Left forelimb (tissue), 1 donor: ENCODE data around the gene HSFX2.
"Not testable (repeated sequence)": the region's sequence is repeated elsewhere in the genome, so short reads cannot be mapped to it uniquely, and the experiment has no call there.

Source experiments
- DNase-seq: peaks from one replicate; pipeline ENCODE4 v3.0.0-alpha.2; 2018; ENCODE audit warnings: low spot score

The HSFX2 gene

DNA sequence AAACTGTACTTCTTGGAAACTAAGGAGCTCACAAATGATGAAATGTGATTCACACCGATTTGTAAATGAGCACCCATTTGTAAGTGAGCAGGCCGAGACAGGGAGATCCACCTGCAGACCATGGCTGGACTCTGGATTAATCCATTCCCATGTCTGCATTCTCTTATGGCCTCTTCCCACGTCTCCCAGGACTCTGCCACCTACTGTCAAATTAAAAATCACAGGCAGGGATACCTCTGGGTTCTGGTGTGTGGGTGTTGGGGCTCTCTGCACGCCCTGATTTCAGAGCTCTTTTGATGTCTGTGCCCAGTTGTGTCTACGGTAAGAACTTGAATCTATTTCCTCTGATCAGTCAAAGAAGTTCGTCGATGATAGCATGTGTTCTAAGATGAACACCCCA, 4.1 kb downstream of the HSFX2 start:
- DNase-seq: not testable (repeated sequence)

GRCh38 chrX:149587359-149587758, 7.8 kb downstream of the HSFX2 start, which contains the start of gene MAGEA9B:
TSS of gene MAGEA9B (minus strand) at chrX:149587459. CDS start at chrX:149583179, 4,280 bp downstream.
- DNase-seq: not testable (repeated sequence)

DNA sequence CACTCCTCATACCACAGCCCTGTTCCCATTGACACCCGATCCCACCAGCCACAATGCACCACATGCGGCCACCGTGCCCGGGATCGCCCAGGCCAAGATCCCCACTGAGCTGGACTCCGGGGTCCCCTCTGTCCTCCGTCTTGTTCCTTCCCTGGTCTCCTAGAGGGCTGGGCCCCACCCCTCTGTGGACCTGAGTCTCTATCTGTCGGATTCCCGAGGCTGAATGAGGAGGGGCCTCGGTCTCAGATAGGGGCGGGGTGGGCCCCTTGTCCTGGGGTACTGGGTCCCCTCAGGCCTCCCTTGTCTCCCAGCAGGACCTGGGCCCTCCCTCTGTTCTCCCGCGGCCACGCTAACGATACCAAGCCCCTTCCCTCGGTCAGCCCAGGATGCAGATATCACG, 9.5 kb downstream of the HSFX2 start:
- DNase-seq: not testable (repeated sequence)

DNA sequence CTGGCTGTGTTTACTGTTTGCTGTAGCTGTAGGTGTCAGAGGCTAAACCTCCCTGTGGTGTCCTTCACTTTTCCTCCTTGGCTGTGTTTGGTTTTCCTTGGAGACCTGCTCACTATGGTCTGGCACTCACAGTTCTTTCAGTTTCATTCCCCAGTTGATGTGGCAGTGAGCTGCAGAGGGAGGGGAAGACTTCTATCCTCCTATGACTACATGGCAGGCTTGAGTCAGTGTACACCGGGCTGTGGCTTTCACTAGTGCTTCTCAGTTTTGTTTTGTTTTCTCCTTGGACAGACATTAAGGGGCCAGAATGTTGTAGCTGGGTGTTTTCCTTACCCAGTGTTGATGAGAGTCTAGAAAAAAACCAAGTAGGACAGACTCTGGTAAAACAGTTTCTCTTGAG, 21.7 kb downstream of the HSFX2 start:
- DNase-seq: not testable (repeated sequence)

DNA sequence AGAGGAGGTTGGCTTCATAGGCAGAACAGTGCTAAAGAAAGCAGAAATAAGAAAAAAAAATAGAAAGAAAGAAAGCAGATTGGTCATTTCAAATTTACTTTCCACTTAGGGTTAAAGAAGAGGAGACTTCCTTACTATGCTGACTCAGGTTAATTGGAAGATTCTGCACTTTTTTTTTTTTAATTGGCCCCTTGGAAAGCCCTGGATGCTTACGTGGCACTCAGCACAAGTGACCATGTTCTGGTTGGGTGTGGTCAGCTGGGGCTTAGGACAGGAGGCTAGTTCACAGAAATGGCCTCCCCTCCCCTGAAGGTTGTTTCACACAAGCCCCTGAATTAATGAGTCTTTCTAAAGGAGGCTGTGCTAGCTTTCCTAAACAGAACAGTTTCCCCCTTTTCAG, 22.4 kb downstream of the HSFX2 start:
- DNase-seq: no peak

- DNase-seq: no peak
Observed at GRCh38 chrX:149571770-149572169, 23.3 kb downstream of the HSFX2 start.

DNA sequence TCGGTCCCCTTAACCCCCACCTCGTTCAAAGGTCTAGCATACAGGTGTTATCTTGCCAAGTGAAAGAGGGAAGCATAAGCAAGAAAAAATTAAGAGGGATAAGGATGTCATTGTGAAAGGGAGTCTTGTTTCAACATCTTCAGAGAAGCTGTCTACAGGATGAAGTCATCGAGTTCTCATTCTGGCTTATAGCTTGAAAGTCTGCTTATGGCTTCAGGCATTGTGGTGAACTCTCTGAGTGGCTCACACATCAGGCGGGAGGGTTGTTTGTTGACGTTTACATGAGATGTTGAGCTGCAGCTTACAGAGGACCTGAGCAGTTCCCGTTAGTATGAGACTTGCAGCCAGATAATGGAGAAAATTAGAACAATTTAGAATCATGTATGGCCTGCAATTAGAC, 24.4 kb downstream of the HSFX2 start:
- DNase-seq: no peak

GRCh38 chrX:149569770-149570169, 25.3 kb downstream of the HSFX2 start:
- DNase-seq: no peak

GRCh38 chrX:149568701-149569296, 26.3 kb downstream of the HSFX2 start:
- no peak for DNase-seq

DNA sequence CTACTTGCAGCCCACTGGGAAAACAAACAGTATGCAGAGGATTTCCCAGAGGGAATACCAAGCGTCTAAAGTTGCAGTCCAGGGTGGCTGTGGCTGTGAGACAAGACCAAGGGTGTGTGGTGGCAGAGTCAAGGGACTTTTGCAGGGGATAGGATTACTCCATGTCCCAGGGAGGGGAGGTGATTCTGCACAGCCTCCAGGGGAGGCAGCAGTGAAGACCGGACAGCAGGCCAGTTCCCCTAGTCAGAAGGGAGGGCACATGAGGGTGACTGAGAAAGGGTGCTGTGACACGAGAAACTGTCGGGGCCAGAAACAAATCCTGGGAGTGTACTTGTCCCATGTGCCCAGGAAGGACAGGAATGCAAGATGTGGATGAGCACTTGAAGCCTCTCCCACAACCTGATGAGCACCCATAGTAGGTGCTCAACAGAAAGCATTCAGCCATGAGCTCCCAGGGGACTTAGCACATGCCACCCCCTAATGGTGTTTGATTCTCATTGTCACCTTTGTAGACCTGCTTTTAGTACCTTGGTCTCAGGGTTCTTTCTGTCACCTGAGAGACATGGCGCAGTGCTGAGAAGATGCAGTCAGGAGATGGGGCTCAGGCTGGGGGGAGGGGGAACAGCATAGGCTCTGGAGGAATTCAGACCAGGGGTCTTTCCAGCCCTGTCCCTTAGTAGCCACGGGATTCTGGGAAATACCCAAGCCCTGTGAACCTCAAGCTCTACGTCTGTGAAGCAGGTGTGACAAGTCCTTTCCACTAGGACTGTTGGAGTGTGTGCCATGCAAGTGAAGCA, 27.3 kb downstream of the HSFX2 start:
- no peak for DNase-seq

- DNase-seq: no peak
Observed at GRCh38 chrX:149563359-149563758, 31.8 kb downstream of the HSFX2 start.

DNA sequence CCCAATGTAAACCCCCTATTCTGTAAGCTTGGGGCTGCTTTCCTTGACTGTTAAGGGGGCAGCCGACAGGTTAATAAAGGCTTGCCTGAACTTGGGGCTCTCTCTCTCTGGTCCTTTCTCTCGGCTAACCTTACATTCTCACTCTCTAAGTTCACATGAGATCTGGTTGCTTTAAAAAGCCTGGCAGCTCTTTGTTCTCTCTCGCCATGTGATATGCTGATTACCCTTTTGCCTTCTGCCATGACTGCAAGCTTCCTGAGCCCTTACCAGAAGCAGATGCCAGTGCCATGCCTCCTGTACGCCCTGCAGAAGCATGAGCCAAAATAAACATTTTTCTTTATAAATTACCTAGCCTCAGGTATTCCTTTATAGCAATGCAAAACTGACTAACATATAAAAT, 39.9 kb downstream of the HSFX2 start:
- DNase-seq: not testable (repeated sequence)

DNA sequence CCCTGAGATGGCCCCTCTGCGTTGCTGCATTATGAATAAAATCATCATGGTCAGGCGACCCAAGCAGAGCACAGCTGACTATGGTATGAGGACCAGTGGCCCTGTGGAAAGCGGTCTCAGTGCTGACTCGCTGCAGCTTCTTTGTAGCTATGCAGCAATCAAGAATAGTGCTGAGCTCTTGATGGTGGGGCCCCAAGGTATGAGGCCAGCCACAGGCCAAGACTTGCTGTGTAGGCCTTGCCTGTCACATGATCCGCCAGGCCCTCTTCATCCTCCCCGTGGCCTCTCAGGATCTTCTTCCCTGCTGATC, 43.2 kb downstream of the HSFX2 start:
- not testable (repeated sequence) for DNase-seq

- DNase-seq: not testable (repeated sequence)
Observed at GRCh38 chrX:149551245-149551938, 43.7 kb downstream of the HSFX2 start.

DNA sequence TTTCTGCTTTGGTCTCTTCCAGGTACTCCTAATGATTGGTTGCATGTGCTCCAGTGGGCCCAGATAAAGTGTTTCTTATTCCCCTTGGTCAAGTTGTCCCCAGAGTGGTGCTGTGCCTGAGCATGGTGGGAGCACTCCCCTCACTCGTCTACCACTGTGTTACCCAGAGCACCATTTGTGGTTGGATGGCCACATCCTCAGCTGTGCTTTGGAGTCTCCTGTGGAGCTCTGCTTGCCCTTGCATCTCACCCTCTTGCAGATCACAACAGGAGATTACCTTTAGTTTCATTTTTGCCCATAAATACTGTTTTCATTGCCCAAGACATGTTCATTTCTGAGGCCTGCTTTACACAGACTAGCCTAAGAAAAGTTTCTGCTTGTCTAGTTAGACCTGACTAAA, 44.7 kb downstream of the HSFX2 start:
- DNase-seq: not testable (repeated sequence)

GRCh38 chrX:149549701-149550100, 45.4 kb downstream of the HSFX2 start, which contains the start of gene HSFX3:
TSS of gene HSFX3 (minus strand) at chrX:149549924. CDS start at chrX:149549852, 72 bp downstream.
- not testable (repeated sequence) for DNase-seq

DNA sequence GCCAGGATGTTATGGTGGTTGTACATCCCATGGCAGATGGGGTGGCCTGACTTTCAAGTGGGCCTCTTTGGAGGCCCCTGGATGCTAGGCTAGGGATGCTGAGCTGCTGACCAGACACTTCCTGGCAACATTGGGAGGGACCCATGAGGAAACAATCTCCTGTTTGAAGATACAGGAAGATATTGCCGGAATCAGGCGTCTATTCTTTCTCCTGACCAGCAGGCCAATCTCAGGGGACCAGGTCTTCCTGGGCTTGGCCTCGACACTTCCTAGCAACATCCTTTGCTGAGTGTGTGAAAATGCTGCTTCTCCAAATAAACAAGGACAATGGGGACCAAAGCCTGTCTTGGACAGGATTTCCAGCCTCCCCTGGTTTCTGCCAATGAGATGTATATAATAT, 47.3 kb downstream of the HSFX2 start:
- not testable (repeated sequence) for DNase-seq

DNA sequence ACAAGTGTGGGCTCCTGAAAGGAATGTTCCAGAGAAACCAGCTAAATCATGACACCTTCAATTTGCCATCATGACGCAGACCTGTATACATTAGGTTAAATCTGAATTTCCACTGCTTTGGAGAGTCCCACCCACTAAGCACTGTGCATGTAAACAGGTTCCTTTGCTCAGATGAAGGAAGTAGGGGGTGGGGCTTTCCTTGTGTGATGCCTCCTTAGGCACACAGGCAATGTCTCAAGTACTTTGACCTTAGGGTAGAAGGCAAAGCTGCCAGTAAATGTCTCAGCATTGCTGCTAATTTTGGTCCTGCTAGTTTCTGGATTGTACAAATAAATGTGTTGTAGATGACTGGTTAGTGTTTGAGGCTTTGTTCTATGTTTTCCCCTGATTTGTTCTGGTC, 48.2 kb downstream of the HSFX2 start:
- DNase-seq: not testable (repeated sequence)

DNA sequence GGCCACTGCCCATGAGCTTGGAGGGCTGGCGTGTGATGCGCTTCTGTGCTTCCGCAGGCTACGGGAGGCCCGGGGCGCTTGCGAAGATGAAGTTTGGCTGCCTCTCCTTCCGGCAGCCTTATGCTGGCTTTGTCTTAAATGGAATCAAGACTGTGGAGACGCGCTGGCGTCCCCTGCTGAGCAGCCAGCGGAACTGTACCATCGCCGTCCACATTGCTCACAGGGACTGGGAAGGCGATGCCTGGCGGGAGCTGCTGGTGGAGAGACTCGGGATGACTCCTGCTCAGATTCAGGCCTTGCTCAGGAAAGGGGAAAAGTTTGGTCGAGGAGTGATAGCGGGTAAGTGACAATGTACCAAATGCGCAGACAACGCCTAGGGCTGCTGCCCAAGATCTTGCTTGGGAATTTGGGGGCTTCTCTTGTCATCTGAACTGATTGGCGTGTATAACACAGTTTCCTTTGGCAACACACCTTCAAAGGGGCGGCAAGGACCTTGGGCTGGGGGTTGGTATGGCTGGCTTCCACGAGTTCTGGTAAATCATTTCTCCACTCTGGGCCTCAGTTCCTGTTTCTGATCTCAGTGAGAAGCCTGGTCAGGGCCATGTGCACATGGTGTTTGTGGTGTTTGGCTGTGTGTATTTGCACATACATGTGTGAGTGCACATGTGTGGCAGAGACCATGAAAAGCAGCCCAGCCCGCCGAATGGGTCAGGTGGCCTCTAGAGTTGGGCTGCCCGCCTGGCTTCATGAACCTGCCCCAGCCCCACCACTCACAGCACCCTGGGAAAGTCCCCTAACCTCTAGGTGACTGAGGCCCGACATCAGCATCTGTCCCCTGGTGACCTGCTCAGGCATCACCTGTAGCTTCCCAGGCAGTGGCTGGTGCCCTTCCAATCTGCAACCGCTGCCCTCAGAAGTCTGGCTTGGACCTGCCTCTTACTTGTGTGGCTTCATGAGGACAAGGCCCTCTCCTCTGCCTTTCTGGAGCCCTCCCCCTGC, 49.3 kb downstream of the HSFX2 start:
- DNase-seq: not testable (repeated sequence)
